SU-DHL-6 (cell line): ENCODE results near the gene HIVEP2.

ENCODE experiments used
- EZH2phosphoT487 ChIP-seq: fragments of 200-600 bp; sonication (generic), shearing (Covaris generic); conservative IDR thresholded peaks from 2 replicates; pipeline ENCODE4 v1.6.1; 2018; ENCODE audit warnings: mild to moderate bottlenecking, antibody characterized with exemption, low read length, moderate library complexity, mixed read lengths
- TF ChIP-seq, protein P1 (sequence below): fragments of 200-600 bp; sonication (generic); IDR thresholded peaks from one replicate; pipeline ENCODE4 v1.5.1; 2017; ENCODE audit warnings: antibody characterized with exemption, mild to moderate bottlenecking, low read length, moderate library complexity; ENCODE audit not compliant: insufficient read depth, poor library complexity, severe bottlenecking

DNA sequence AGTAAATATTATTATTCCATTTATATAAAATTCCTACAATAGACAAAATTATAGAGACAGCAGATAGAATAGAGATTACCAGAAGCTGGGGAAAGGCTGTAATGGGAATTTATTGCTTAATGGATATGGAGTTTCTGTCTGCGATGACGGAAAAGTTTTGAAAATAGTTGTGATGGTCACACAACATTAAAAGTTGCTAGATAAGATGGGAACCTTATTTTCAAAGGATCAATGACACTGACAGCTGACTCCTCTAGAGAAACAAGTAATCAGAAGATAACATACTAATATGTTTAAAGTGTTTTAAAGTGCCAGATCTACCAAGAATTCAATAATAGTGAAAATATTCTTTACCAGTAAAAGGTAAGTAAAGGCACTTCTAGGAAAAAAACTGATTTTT is 236.3 kb downstream of the HIVEP2 start:
- TF ChIP-seq, protein P1, sequence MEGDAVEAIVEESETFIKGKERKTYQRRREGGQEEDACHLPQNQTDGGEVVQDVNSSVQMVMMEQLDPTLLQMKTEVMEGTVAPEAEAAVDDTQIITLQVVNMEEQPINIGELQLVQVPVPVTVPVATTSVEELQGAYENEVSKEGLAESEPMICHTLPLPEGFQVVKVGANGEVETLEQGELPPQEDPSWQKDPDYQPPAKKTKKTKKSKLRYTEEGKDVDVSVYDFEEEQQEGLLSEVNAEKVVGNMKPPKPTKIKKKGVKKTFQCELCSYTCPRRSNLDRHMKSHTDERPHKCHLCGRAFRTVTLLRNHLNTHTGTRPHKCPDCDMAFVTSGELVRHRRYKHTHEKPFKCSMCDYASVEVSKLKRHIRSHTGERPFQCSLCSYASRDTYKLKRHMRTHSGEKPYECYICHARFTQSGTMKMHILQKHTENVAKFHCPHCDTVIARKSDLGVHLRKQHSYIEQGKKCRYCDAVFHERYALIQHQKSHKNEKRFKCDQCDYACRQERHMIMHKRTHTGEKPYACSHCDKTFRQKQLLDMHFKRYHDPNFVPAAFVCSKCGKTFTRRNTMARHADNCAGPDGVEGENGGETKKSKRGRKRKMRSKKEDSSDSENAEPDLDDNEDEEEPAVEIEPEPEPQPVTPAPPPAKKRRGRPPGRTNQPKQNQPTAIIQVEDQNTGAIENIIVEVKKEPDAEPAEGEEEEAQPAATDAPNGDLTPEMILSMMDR: no peak
- no peak for TF ChIP-seq EZH2phosphoT487
